HEK293T (cell line): ENCODE measurements around the gene MAP3K10.

Source experiments
- BHLHE40 ChIP-seq: fragments of 450-650 bp; IDR thresholded peaks from 2 replicates; pipeline ENCODE4 v1.6.1; 2016; ENCODE audit warnings: mild to moderate bottlenecking, moderate library complexity, borderline replicate concordance
- CTBP1 ChIP-seq: fragments of 450-650 bp; IDR thresholded peaks from 2 replicates; pipeline ENCODE4 v1.6.1; 2016; ENCODE audit warnings: borderline replicate concordance
- ELF4 ChIP-seq: fragments of 450-650 bp; IDR thresholded peaks from 2 replicates; pipeline ENCODE4 v1.6.1; 2017; ENCODE audit warnings: antibody characterized with exemption
- FOXA1 ChIP-seq: fragments of 450-650 bp; IDR thresholded peaks from 2 replicates; pipeline ENCODE4 v1.6.1; 2016; ENCODE audit warnings: mild to moderate bottlenecking
- FOXK2 ChIP-seq: fragments of 450-650 bp; IDR thresholded peaks from 2 replicates; pipeline ENCODE4 v1.6.1; 2016; ENCODE audit warnings: mild to moderate bottlenecking
- FOXM1 ChIP-seq: fragments of 450-650 bp; IDR thresholded peaks from 2 replicates; pipeline ENCODE4 v1.6.1; 2017; ENCODE audit warnings: mild to moderate bottlenecking, borderline replicate concordance
- HDGF ChIP-seq: fragments of 450-650 bp; IDR thresholded peaks from 2 replicates; pipeline ENCODE4 v1.6.1; 2017; ENCODE audit warnings: antibody characterized with exemption, borderline replicate concordance
- L3MBTL2 ChIP-seq: fragments of 450-650 bp; conservative IDR thresholded peaks from 2 replicates; pipeline ENCODE4 v1.6.1; 2016; ENCODE audit warnings: mild to moderate bottlenecking
- PKNOX1 ChIP-seq: fragments of 450-650 bp; IDR thresholded peaks from 2 replicates; pipeline ENCODE4 v1.6.1; 2016
- SP1 ChIP-seq: fragments of 450-650 bp; IDR thresholded peaks from 2 replicates; pipeline ENCODE4 v1.6.1; 2017
- SUZ12 ChIP-seq: fragments of 450-650 bp; IDR thresholded peaks from 2 replicates; pipeline ENCODE4 v1.6.1; 2016; ENCODE audit warnings: mild to moderate bottlenecking
- TARDBP ChIP-seq: fragments of 450-650 bp; IDR thresholded peaks from 2 replicates; pipeline ENCODE4 v1.6.1; 2016
- ZNF384 ChIP-seq: fragments of 450-650 bp; IDR thresholded peaks from 2 replicates; pipeline ENCODE4 v1.6.1; 2016

- TF ChIP-seq SUZ12 (no peak), TARDBP (no peak), PKNOX1 (no peak), FOXM1 (no peak), HDGF (no peak), SP1 (no peak), CTBP1 (no peak), FOXA1 (no peak), ZNF384 (no peak), BHLHE40 (no peak), FOXK2 (no peak), ELF4 (no peak), L3MBTL2 (no peak)
Measured at GRCh38 chr19:40208602-40209001, 17.4 kb downstream of the MAP3K10 start.
